Neuronal stem cell (in vitro differentiated cells): ENCODE measurements around the gene POU6F1. TPM values are rescaled to one million over a fixed set of nuclear protein-coding genes. Genes with fewer than 3 reads are reported as not detected.

Source experiments
- DNase-seq: peaks from one replicate; pipeline ENCODE4 v3.0.0-alpha.2; 2013; ENCODE audit warnings: low spot score
- H2AFZ ChIP-seq: one replicate; pipeline ENCODE4 v1.6.1; 2013; ENCODE audit warnings: mild to moderate bottlenecking, low read length, inconsistent platforms
- H2AK5ac ChIP-seq: 2 replicates; pipeline ENCODE4 v1.6.1; 2013; ENCODE audit warnings: low read depth, mild to moderate bottlenecking, inconsistent platforms, low read length, moderate library complexity, mixed read lengths
- H2BK120ac ChIP-seq: 2 replicates; pipeline ENCODE4 v1.6.1; 2013; ENCODE audit warnings: low read depth, mild to moderate bottlenecking, inconsistent platforms, low read length, moderate library complexity, mixed read lengths
- H2BK12ac ChIP-seq: one replicate; pipeline ENCODE4 v1.6.1; 2013; ENCODE audit warnings: low read length, inconsistent platforms
- H2BK15ac ChIP-seq: 2 replicates; pipeline ENCODE4 v1.6.1; 2013; ENCODE audit warnings: mild to moderate bottlenecking, low read length, inconsistent platforms, mixed read lengths
- H2BK5ac ChIP-seq: one replicate; pipeline ENCODE4 v1.6.1; 2013; ENCODE audit warnings: inconsistent platforms, mild to moderate bottlenecking, low read length, moderate library complexity
- H3K14ac ChIP-seq: one replicate; pipeline ENCODE4 v1.6.1; 2013; ENCODE audit warnings: low read length, inconsistent platforms
- H3K18ac ChIP-seq: 2 replicates; pipeline ENCODE4 v1.6.1; 2013; ENCODE audit warnings: low read length, inconsistent platforms
- H3K23ac ChIP-seq: 2 replicates; pipeline ENCODE4 v1.6.1; 2013; ENCODE audit warnings: low read depth, mild to moderate bottlenecking, mixed read lengths, low read length, inconsistent platforms; ENCODE audit not compliant: poor library complexity
- H3K27ac ChIP-seq: replicated peaks from 3 replicates; pipeline ENCODE4 v1.5.1; 2013; ENCODE audit warnings: low read length, inconsistent platforms
- H3K27me3 ChIP-seq, 3 experiments: 2 replicates each; pipeline ENCODE4 v1.6.1; 2013; ENCODE audit warnings: low read length in 3 of 3, mild to moderate bottlenecking in 2 of 3, inconsistent platforms in 1 of 3, low read depth in 1 of 3, mixed read lengths in 1 of 3, moderate library complexity in 1 of 3; ENCODE audit not compliant: control insufficient read depth in 3 of 3, insufficient read depth in 3 of 3
- H3K36me3 ChIP-seq, 2 donors: replicated peaks in 1 of 2; 2 replicates each; pipeline ENCODE4 v1.6.1; 2013; ENCODE audit warnings: low read length in 2 of 2; ENCODE audit not compliant: control insufficient read depth in 2 of 2, insufficient read depth in 2 of 2
- H3K4ac ChIP-seq: 2 replicates; pipeline ENCODE4 v1.6.1; 2013; ENCODE audit warnings: inconsistent platforms, mild to moderate bottlenecking, low read length, moderate library complexity
- H3K4me1 ChIP-seq, 2 donors: 1 replicate in 1 of 2; 2 replicates in 1 of 2; pipeline ENCODE4 v1.6.1; 2013; ENCODE audit warnings: low read length in 2 of 2, low read depth in 1 of 2; ENCODE audit not compliant: control insufficient read depth in 2 of 2, insufficient read depth in 1 of 2
- H3K4me2 ChIP-seq: one replicate; pipeline ENCODE4 v1.6.1; 2013; ENCODE audit warnings: mild to moderate bottlenecking, low read length, inconsistent platforms; ENCODE audit not compliant: insufficient read depth, poor library complexity, severe bottlenecking
- H3K4me3 ChIP-seq, 2 donors: 2 replicates each; pipeline ENCODE4 v1.5.1; 2013; ENCODE audit warnings: low read length in 2 of 2, mild to moderate bottlenecking in 2 of 2, inconsistent platforms in 1 of 2, moderate library complexity in 1 of 2
- H3K79me1 ChIP-seq: one replicate; pipeline ENCODE4 v1.6.1; 2013; ENCODE audit warnings: low read depth, mild to moderate bottlenecking, inconsistent platforms, low read length, moderate library complexity
- H3K9ac ChIP-seq: one replicate; pipeline ENCODE4 v1.6.1; 2013; ENCODE audit warnings: mild to moderate bottlenecking, low read depth, low read length, inconsistent platforms; ENCODE audit not compliant: poor library complexity
- H3K9me3 ChIP-seq, 2 donors: replicated peaks in 1 of 2; 2 replicates each; pipeline versions ENCODE3 to v1.6.1; 2013; ENCODE audit warnings: low read length in 2 of 2, mild to moderate bottlenecking in 2 of 2, inconsistent platforms in 1 of 2, low read depth in 1 of 2, mixed read lengths in 1 of 2, moderate library complexity in 1 of 2; ENCODE audit not compliant: control insufficient read depth in 2 of 2, insufficient read depth in 1 of 2
- H4K8ac ChIP-seq: one replicate; pipeline ENCODE4 v1.6.1; 2013; ENCODE audit warnings: low read depth, mild to moderate bottlenecking, inconsistent platforms, low read length, moderate library complexity
- H4K91ac ChIP-seq: one replicate; pipeline ENCODE4 v1.6.1; 2013; ENCODE audit warnings: low read length, low read depth, mild to moderate bottlenecking, inconsistent platforms; ENCODE audit not compliant: poor library complexity
- WGBS, 2 donors: extraction: QIAGEN DNeasy Blood & Tissue Kit; methylation state at CpG; one replicate each; pipeline ENCODE4 v1.1.7; 2013; ENCODE audit warnings: missing lambda C conversion rate in 2 of 2, mixed read lengths in 1 of 2; ENCODE audit not compliant: insufficient read length in 2 of 2, insufficient replicate concordance in 1 of 2; ENCODE audit errors: extremely low coverage in 2 of 2; 5-methylcytosine and 5-hydroxymethylcytosine counted together
- small RNA-seq: library from polyadenylated mRNA; stranded (forward); fragments of <200 nt; extraction: miRNeasy Mini kit (QIAGEN cat#:217004); gene quantifications from one replicate; pipeline ENCODE3, GENCODE V24; 2013; ENCODE audit not compliant: insufficient read depth

The POU6F1 gene

DNA sequence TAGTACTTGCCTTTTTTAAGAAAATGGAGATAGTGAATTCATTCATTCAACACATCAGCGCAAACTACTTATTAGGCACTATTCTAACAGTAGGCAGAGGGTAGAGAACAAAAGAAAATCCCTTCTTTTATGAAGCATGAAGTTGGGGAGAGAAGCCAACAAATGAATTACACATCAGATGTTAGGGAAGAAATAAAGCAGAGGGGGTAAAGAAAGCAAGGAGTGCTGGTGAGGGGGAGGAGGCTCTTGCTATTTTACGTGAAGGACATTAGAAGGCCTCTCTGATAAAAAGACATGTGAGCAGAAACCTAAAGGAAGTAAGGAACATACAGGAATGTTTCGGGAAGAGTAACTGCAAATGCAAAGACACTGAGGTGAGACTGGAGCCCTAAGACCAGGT lies 67.1 kb downstream of the POU6F1 start:
- Histone ChIP-seq H3K79me1 (no peaks in the 10 kb centered on the region), H3K23ac (no peak overlapping the region), H3K4me1 (no peaks in the 10 kb centered on the region), H3K27me3 (no peaks in the 10 kb centered on the region), H3K14ac (no peak overlapping the region), H3K18ac (no peak overlapping the region), H2BK12ac (no peak overlapping the region), H4K91ac (no peak overlapping the region), H2AFZ (no peak overlapping the region), H3K36me3 (no peaks in the 10 kb centered on the region), H3K4me3 (no peak overlapping the region), H2BK15ac (no peak overlapping the region), H2AK5ac (no peak overlapping the region), H3K4ac (no peak overlapping the region), H3K4me2 (no peak overlapping the region), H3K27ac (no peak overlapping the region), H2BK120ac (no peak overlapping the region), H4K8ac (no peak overlapping the region), H3K9ac (no peak overlapping the region), H2BK5ac (no peak overlapping the region), H3K9me3 (no peaks in the 10 kb centered on the region)
- no peak for DNase-seq
- no CpG with 5 or more reads among the region's 3 CpGs for WGBS, 2 donors

DNA sequence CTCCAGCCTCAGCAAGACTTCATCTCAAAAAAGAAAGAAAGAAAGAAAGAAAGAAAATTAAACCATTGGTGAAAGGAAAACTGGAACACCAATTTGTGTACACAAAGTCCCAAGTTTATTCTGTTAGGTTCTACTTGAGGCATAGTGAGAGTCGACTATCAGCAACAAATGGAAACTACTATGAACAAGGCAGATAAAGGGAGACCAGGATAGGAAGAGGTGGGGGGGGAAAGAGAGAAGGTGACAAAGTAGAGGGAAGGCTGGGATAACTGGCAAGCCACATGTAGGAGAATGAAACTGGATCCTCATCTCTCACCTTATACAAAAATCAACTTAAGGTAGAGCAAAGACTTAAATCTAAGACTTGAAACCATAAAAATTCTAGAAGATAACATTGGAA lies 70.6 kb downstream of the POU6F1 start:
- Histone ChIP-seq H3K18ac (no peak overlapping the region), H2BK12ac (no peak overlapping the region)
- no CpG with 5 or more reads among the region's 1 CpG for WGBS, 2 donors

DNA sequence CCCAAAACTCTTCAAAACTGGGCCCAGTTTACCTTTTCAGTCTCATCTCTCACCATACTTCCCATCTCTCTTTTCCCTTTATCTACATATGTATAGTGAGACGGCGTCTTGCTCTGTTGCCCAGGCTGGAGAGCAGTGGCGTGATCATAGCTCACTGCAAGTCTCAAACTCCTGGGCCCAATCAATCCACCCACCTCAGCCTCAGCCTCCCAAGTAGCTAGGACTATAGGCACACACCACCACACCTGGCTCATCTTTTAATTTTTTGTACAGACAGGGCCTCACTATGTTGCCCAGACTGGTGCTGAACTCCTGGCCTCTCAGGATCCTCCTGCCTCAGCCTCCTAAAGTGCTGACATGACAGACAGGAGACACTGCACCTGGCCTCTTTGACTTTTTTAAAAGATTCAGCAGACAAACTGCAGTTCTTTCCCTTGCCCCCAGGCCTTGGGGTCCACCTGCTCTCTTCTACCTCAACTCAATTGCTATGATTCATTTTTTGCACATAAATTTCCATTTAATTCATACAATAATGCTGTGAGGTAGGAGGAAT lies 78.5 kb downstream of the POU6F1 start:
- Histone ChIP-seq H2BK5ac (no peak overlapping the region), H3K23ac (no peak overlapping the region), H3K18ac (no peak overlapping the region), H2BK15ac (no peak overlapping the region), H3K27me3 (no peaks in the 10 kb centered on the region), H3K9me3 (no peaks in the 10 kb centered on the region), H2AFZ (no peak overlapping the region), H4K91ac (no peak overlapping the region), H3K79me1 (no peaks in the 10 kb centered on the region), H3K4me1 (no peaks in the 10 kb centered on the region), H2BK12ac (no peak overlapping the region), H2BK120ac (no peak overlapping the region), H4K8ac (no peak overlapping the region), H3K4me3 (no peak overlapping the region), H3K4me2 (no peak overlapping the region), H3K4ac (no peak overlapping the region), H2AK5ac (no peak overlapping the region), H3K14ac (no peak overlapping the region), H3K36me3 (peaks cover 1 to 8% of the 10 kb centered on the region in 2 donors), H3K9ac (no peak overlapping the region), H3K27ac (no peak overlapping the region)
- WGBS, 2 donors, result no CpG with 5 or more reads among the region's 3 CpGs
- DNase-seq, result no peak

More for the DNA sequence above, 70.6 kb downstream of the POU6F1 start:
- Histone ChIP-seq H3K4me1 (no peaks in the 10 kb centered on the region), H3K4me2 (no peak overlapping the region), H3K79me1 (no peaks in the 10 kb centered on the region), H2BK15ac (no peak overlapping the region), H4K91ac (no peak overlapping the region), H3K14ac (no peak overlapping the region), H3K9ac (no peak overlapping the region), H2BK5ac (no peak overlapping the region), H3K4ac (no peak overlapping the region), H3K36me3 (no peaks in the 10 kb centered on the region), H2BK120ac (no peak overlapping the region), H3K23ac (no peak overlapping the region), H3K9me3 (no peaks in the 10 kb centered on the region), H3K27ac (no peak overlapping the region), H3K27me3 (no peaks in the 10 kb centered on the region), H4K8ac (no peak overlapping the region), H2AFZ (no peak overlapping the region), H2AK5ac (no peak overlapping the region), H3K4me3 (no peak overlapping the region)
- DNase-seq, result no peak

Small RNAs within 50 kb of the gene (small RNA-seq; reads per million reads assigned to genes)
- gene RF00019 (not detected), gene RNU6-199P (not detected)
